Nephron (organoid): Measurements from ENCODE around the gene R3HDM2.

ENCODE experiments used
- H3K27ac Mint-ChIP-seq, 3 experiments: 2 replicates each; pipeline ENCODE4 v1.8.0; 2020; ENCODE audit warnings: mixed read lengths in 3 of 3, mild to moderate bottlenecking in 2 of 3, moderate library complexity in 1 of 3
- H3K27me3 Mint-ChIP-seq: 2 replicates; pipeline ENCODE4 v1.8.0; 2021; ENCODE audit warnings: low read depth, mild to moderate bottlenecking, moderate library complexity, mixed read lengths
- H3K36me3 Mint-ChIP-seq: 2 replicates; pipeline ENCODE4 v1.8.0; 2020; ENCODE audit warnings: low read depth, mixed read lengths
- H3K4me1 Mint-ChIP-seq: 2 replicates; pipeline ENCODE4 v1.8.0; 2020; ENCODE audit warnings: mixed read lengths
- H3K4me3 Mint-ChIP-seq, 3 experiments: 2 replicates each; pipeline ENCODE4 v1.8.0; 2020; ENCODE audit warnings: mild to moderate bottlenecking in 3 of 3, mixed read lengths in 3 of 3, moderate library complexity in 2 of 3
- H3K9me3 Mint-ChIP-seq: 2 replicates; pipeline ENCODE4 v1.8.0; 2020; ENCODE audit warnings: mixed read lengths
- TF ChIP-seq, protein P1 (sequence below), 3 experiments: fragments of 200-600 bp; sonication (generic); IDR thresholded peaks; one replicate each; pipeline ENCODE4 v1.5.0; 2021; ENCODE audit warnings: antibody characterized with exemption in 3 of 3; ENCODE audit not compliant: unreplicated experiment in 3 of 3

The R3HDM2 gene

DNA sequence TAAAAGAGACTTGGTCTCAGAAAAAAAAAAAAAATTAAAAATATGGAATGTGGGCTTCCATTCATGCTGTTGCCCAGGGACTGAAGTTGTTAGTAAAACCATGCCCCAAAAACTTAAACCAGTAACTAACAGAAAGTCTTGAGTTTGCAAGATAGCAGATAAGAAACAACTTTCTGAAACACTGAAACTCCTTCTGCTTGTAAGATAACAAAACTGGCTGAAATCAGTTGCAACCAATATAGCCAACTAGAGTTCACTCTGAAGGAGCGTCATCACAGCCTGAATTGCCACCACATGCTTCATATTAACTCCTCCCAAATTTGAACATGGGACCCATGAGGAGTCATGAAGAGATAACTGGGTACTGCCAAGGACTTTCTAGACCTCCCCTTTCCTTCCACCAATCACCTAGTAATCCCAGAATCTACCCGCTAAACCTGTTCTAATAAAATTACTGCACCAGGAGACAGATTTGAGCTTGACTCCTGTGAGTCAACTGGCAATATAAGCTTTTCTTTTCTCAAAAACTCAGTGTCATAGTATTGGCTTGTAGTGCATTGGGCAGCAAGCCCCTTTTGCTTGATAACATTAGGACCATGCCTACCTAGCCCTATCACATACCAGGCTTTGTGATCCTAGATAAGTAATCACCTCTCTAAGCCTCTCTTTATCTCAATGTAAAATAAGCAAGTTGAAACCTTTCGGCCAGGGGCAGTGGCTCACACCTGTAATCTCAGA, 53.6 kb downstream of the R3HDM2 start:
- H3K9me3 Mint-ChIP-seq, result no peaks in the 10 kb centered on the region
- no peak overlapping the region for H3K27ac Mint-ChIP-seq
- peaks cover 22% of the 10 kb centered on the region for H3K36me3 Mint-ChIP-seq
- TF ChIP-seq, protein P1, sequence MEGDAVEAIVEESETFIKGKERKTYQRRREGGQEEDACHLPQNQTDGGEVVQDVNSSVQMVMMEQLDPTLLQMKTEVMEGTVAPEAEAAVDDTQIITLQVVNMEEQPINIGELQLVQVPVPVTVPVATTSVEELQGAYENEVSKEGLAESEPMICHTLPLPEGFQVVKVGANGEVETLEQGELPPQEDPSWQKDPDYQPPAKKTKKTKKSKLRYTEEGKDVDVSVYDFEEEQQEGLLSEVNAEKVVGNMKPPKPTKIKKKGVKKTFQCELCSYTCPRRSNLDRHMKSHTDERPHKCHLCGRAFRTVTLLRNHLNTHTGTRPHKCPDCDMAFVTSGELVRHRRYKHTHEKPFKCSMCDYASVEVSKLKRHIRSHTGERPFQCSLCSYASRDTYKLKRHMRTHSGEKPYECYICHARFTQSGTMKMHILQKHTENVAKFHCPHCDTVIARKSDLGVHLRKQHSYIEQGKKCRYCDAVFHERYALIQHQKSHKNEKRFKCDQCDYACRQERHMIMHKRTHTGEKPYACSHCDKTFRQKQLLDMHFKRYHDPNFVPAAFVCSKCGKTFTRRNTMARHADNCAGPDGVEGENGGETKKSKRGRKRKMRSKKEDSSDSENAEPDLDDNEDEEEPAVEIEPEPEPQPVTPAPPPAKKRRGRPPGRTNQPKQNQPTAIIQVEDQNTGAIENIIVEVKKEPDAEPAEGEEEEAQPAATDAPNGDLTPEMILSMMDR (IDR thresholded peaks at IDR 0.05; ENCODE audit: unreplicated experiment in 3 of 3), result no peak
- no peak overlapping the region for H3K4me3 Mint-ChIP-seq
- H3K4me1 Mint-ChIP-seq, result no peaks in the 10 kb centered on the region
- no peaks in the 10 kb centered on the region for H3K27me3 Mint-ChIP-seq

DNA sequence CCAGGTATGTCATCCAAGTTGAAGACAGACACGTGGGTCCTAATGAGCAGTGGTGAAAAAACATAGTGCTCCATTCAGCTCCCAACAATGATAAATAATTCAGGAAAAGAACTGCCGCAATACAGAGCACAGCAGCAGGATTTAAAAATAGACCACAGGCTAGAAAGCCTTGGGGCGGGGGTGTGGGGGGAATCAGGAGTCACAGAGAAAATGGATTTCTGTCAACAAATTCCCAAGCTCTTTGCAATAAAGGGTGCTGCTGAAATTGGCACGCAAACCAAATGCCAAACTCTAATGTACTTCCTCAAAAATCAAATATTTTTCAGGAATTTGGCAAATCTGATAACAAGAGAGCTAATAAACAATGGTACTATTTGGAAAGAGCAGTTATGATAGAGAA, 58.6 kb downstream of the R3HDM2 start:
- H3K36me3 Mint-ChIP-seq, result peaks cover 39% of the 10 kb centered on the region
- TF ChIP-seq, protein P1 (IDR thresholded peaks at IDR 0.05; ENCODE audit: unreplicated experiment in 3 of 3), result no peak
- H3K27ac Mint-ChIP-seq, result no peak overlapping the region
- H3K4me3 Mint-ChIP-seq, result no peak overlapping the region
- peaks cover 10% of the 10 kb centered on the region for H3K9me3 Mint-ChIP-seq
- H3K27me3 Mint-ChIP-seq, result no peaks in the 10 kb centered on the region
- no peaks in the 10 kb centered on the region for H3K4me1 Mint-ChIP-seq

DNA sequence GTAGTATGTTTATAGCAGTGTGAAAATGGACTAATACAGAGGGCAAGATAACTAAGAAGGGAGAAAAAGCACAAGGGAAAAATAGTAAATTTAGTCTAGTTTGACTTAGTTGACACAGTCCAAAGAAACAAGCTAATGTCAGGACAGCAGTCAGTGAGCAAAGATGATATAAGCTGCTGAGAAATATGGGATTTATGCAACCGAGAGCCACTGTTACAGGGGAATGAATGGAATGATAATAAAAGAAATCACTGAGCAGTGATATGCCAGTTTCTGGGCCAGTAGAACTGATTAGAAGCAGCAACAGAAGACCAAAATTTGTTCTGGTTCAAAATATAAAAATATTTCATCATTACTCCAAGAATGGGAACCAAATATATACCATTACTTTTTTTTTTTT, 60.1 kb downstream of the R3HDM2 start:
- Mint-ChIP-seq H3K4me3 (no peak overlapping the region), H3K4me1 (no peaks in the 10 kb centered on the region), H3K27ac (no peak overlapping the region), H3K27me3 (no peaks in the 10 kb centered on the region), H3K9me3 (peaks cover 22% of the 10 kb centered on the region), H3K36me3 (peaks cover 53% of the 10 kb centered on the region)
- TF ChIP-seq, protein P1 (IDR thresholded peaks at IDR 0.05; ENCODE audit: unreplicated experiment in 3 of 3), result no peak

DNA sequence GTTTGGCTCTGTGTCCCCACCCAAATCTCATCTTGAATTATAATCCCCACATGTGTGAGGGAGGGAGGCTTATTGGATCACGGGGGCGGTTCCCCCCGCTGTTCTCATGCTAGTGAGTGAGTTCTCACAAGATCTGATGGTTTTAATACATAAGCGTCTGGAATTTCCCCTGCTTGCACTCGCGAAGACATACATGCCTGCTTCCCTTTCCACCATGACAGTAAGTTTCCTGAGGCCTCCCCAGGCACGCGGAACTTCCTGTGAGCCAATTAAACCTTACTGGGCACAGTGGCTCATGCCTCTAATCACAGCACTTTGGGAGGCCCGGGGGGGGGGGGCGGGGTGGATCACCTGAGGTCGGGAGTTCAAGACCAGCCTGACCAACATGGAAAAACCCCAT, 60.8 kb downstream of the R3HDM2 start:
- peaks cover 49% of the 10 kb centered on the region for H3K36me3 Mint-ChIP-seq
- peaks cover 22% of the 10 kb centered on the region for H3K9me3 Mint-ChIP-seq
- no peaks in the 10 kb centered on the region for H3K4me1 Mint-ChIP-seq
- H3K4me3 Mint-ChIP-seq, result no peak overlapping the region
- peak overlapping the region in 1 of 3 experiments; percentile 63 for H3K27ac Mint-ChIP-seq
- TF ChIP-seq, protein P1 (IDR thresholded peaks at IDR 0.05; ENCODE audit: unreplicated experiment in 3 of 3), result no peak
- H3K27me3 Mint-ChIP-seq, result no peaks in the 10 kb centered on the region

DNA sequence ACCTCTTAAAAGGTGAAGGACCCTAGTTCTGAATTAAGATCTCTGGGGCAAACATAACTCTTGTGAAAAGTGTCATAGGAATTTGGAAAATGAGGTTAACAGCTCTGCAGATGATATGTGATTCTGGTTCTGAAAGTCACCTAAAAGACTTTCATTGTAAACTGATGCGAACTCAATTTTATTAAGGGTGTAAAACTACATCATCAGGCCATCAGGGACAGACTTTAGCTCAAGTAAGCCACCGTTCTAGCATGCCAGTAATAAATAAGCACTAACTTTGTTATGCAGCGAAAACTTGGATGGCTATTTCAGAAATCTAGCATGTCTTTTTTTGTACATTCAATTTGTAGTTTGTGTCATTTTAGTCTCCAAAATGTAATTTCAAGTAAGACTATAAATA, 61.6 kb downstream of the R3HDM2 start:
- Mint-ChIP-seq H3K27me3 (no peaks in the 10 kb centered on the region), H3K4me1 (no peaks in the 10 kb centered on the region), H3K27ac (peak overlapping the region in 2 of 3 experiments; percentile 97 to 98), H3K4me3 (no peak overlapping the region), H3K36me3 (peaks cover 49% of the 10 kb centered on the region), H3K9me3 (peaks cover 22% of the 10 kb centered on the region)
- TF ChIP-seq, protein P1 (IDR thresholded peaks at IDR 0.05; ENCODE audit: unreplicated experiment in 3 of 3), result no peak
